ENCODE measurements around the gene NRG4. TPM values are rescaled to one million over a fixed set of nuclear protein-coding genes. Genes with fewer than 3 reads are reported as not detected.

Gene NRG4
- total RNA-seq, 1 experiment from 2014 or later: 0.55 TPM

DNA sequence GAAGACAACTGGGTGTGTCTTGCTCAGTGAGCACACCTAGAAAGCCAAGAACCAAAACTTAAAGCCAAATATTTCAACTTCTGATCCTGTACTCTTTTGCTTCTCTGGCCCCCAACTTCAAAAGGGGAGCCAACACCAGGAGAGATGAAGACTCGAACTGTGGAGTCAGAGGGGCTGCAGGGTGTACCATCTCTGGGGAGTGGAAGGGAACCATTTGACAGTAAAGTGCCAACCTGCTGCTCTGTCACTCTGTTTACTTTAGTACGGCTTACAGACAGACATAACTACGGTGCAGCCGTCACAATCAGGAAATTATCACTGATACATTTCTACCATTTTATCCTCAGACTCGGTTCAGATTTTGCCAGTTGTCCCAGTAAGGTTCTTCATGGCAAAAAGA is 107.0 kb downstream of the NRG4 start:
- CTCF ChIA-PET: interaction anchor here (2.4 to 3.5 kb wide), 2 partner anchors 24 kb away, joined by 8 to 11 read pairs; no protein-coding TSS in a partner anchor

More for the DNA sequence above, 107.0 kb downstream of the NRG4 start:
- ATAC-seq: no peak
- H3K36me3 Mint-ChIP-seq: peaks cover 42% of the 10 kb centered on the region
- H3K4me1 Mint-ChIP-seq: peaks cover 45% of the 10 kb centered on the region
- TF ChIP-seq OVOL2 (CRISPR knock-in tag; IDR thresholded peaks at IDR 0.05; ENCODE audit: borderline replicate concordance) (no peak), ATF1 (CRISPR knock-in tag; IDR thresholded peaks at IDR 0.05) (no peak), NFE2L1 (CRISPR knock-in tag; IDR thresholded peaks at IDR 0.05) (no peak), CREB1 (CRISPR knock-in tag; IDR thresholded peaks at IDR 0.05) (no peak), CREM (CRISPR knock-in tag; IDR thresholded peaks at IDR 0.05) (no peak), ZNF219 (CRISPR knock-in tag; IDR thresholded peaks at IDR 0.05; ENCODE audit: borderline replicate concordance) (no peak), FOXP1 (CRISPR knock-in tag; IDR thresholded peaks at IDR 0.05; ENCODE audit: borderline replicate concordance) (no peak), JAZF1 (CRISPR knock-in tag; IDR thresholded peaks at IDR 0.05) (no peak), GABPB1 (CRISPR knock-in tag; IDR thresholded peaks at IDR 0.05) (no peak), ZNF416 (CRISPR knock-in tag; IDR thresholded peaks at IDR 0.05) (no peak), NFYB (CRISPR knock-in tag; conservative IDR thresholded peaks at IDR 0.05; ENCODE audit: low read depth) (no peak)
- TF ChIP-seq, protein P1, sequence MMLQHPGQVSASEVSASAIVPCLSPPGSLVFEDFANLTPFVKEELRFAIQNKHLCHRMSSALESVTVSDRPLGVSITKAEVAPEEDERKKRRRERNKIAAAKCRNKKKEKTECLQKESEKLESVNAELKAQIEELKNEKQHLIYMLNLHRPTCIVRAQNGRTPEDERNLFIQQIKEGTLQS (CRISPR knock-in tag; conservative IDR thresholded peaks at IDR 0.05): no peak
- TF ChIP-seq, protein P2, sequence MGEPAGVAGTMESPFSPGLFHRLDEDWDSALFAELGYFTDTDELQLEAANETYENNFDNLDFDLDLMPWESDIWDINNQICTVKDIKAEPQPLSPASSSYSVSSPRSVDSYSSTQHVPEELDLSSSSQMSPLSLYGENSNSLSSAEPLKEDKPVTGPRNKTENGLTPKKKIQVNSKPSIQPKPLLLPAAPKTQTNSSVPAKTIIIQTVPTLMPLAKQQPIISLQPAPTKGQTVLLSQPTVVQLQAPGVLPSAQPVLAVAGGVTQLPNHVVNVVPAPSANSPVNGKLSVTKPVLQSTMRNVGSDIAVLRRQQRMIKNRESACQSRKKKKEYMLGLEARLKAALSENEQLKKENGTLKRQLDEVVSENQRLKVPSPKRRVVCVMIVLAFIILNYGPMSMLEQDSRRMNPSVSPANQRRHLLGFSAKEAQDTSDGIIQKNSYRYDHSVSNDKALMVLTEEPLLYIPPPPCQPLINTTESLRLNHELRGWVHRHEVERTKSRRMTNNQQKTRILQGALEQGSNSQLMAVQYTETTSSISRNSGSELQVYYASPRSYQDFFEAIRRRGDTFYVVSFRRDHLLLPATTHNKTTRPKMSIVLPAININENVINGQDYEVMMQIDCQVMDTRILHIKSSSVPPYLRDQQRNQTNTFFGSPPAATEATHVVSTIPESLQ (CRISPR knock-in tag; IDR thresholded peaks at IDR 0.05): no peak
- TF ChIP-seq, protein P3, sequence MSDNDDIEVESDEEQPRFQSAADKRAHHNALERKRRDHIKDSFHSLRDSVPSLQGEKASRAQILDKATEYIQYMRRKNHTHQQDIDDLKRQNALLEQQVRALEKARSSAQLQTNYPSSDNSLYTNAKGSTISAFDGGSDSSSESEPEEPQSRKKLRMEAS (CRISPR knock-in tag; IDR thresholded peaks at IDR 0.05): no peak
- TF ChIP-seq, protein P4, sequence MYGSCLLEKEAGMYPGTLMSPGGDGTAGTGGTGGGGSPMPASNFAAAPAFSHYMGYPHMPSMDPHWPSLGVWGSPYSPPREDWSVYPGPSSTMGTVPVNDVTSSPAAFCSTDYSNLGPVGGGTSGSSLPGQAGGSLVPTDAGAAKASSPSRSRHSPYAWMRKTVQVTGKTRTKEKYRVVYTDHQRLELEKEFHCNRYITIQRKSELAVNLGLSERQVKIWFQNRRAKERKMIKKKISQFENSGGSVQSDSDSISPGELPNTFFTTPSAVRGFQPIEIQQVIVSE (CRISPR knock-in tag; IDR thresholded peaks at IDR 0.05; ENCODE audit: borderline replicate concordance): no peak
- TF ChIP-seq, protein P5, sequence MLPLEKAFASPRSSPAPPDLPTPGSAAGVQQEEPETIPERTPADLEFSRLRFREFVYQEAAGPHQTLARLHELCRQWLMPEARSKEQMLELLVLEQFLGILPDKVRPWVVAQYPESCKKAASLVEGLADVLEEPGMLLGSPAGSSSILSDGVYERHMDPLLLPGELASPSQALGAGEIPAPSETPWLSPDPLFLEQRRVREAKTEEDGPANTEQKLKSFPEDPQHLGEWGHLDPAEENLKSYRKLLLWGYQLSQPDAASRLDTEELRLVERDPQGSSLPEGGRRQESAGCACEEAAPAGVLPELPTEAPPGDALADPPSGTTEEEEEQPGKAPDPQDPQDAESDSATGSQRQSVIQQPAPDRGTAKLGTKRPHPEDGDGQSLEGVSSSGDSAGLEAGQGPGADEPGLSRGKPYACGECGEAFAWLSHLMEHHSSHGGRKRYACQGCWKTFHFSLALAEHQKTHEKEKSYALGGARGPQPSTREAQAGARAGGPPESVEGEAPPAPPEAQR (CRISPR knock-in tag; IDR thresholded peaks at IDR 0.05): no peak
- TF ChIP-seq, protein P6, sequence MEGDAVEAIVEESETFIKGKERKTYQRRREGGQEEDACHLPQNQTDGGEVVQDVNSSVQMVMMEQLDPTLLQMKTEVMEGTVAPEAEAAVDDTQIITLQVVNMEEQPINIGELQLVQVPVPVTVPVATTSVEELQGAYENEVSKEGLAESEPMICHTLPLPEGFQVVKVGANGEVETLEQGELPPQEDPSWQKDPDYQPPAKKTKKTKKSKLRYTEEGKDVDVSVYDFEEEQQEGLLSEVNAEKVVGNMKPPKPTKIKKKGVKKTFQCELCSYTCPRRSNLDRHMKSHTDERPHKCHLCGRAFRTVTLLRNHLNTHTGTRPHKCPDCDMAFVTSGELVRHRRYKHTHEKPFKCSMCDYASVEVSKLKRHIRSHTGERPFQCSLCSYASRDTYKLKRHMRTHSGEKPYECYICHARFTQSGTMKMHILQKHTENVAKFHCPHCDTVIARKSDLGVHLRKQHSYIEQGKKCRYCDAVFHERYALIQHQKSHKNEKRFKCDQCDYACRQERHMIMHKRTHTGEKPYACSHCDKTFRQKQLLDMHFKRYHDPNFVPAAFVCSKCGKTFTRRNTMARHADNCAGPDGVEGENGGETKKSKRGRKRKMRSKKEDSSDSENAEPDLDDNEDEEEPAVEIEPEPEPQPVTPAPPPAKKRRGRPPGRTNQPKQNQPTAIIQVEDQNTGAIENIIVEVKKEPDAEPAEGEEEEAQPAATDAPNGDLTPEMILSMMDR (IDR thresholded peaks at IDR 0.05): no peak
- TF ChIP-seq, protein P7, sequence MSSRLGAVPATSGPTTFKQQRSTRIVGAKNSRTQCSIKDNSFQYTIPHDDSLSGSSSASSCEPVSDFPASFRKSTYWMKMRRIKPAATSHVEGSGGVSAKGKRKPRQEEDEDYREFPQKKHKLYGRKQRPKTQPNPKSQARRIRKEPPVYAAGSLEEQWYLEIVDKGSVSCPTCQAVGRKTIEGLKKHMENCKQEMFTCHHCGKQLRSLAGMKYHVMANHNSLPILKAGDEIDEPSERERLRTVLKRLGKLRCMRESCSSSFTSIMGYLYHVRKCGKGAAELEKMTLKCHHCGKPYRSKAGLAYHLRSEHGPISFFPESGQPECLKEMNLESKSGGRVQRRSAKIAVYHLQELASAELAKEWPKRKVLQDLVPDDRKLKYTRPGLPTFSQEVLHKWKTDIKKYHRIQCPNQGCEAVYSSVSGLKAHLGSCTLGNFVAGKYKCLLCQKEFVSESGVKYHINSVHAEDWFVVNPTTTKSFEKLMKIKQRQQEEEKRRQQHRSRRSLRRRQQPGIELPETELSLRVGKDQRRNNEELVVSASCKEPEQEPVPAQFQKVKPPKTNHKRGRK (CRISPR knock-in tag; IDR thresholded peaks at IDR 0.05; ENCODE audit: borderline replicate concordance): no peak
- peak overlapping the region; percentile 84 for H3K27ac Mint-ChIP-seq
- no peaks in the 10 kb centered on the region for H3K27me3 Mint-ChIP-seq (ENCODE audit: low read depth)
- no peak for DNase-seq (ENCODE audit: low spot score)
- peaks cover 1% of the 10 kb centered on the region; the same call in 1 of the 2 replicates for H3K9me3 Mint-ChIP-seq
- H3K4me3 Mint-ChIP-seq: peak overlapping the region; percentile 99
- POLR2A ChIA-PET: interaction anchor here (0.6 kb wide), 1 partner anchor 130 kb away, joined by 5 read pairs; no protein-coding TSS in a partner anchor
